HG03108 (cell line): ENCODE data around the gene CCDC120.

ENCODE experiments used
- ATAC-seq: cut with Tn5 transposase; IDR thresholded peaks from one replicate; pipeline ENCODE4 v1.9.1; 2021; ENCODE audit warnings: moderate library complexity; ENCODE audit not compliant: unreplicated experiment

CCDC120 gene, protein sequence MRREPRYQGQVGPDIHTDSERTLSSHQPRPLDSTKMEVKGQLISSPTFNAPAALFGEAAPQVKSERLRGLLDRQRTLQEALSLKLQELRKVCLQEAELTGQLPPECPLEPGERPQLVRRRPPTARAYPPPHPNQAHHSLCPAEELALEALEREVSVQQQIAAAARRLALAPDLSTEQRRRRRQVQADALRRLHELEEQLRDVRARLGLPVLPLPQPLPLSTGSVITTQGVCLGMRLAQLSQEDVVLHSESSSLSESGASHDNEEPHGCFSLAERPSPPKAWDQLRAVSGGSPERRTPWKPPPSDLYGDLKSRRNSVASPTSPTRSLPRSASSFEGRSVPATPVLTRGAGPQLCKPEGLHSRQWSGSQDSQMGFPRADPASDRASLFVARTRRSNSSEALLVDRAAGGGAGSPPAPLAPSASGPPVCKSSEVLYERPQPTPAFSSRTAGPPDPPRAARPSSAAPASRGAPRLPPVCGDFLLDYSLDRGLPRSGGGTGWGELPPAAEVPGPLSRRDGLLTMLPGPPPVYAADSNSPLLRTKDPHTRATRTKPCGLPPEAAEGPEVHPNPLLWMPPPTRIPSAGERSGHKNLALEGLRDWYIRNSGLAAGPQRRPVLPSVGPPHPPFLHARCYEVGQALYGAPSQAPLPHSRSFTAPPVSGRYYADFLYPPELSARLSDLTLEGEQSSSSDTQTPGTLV

GRCh38 chrX:49058794-49059193 is at the start of gene CCDC120:
TSS of gene CCDC120 (plus strand) at chrX:49058999. CDS start at chrX:49062042, 3,043 bp downstream.
- no peak for ATAC-seq

GRCh38 chrX:49019050-49019449 is 39.7 kb upstream of the CCDC120 start:
- no peak for ATAC-seq

DNA sequence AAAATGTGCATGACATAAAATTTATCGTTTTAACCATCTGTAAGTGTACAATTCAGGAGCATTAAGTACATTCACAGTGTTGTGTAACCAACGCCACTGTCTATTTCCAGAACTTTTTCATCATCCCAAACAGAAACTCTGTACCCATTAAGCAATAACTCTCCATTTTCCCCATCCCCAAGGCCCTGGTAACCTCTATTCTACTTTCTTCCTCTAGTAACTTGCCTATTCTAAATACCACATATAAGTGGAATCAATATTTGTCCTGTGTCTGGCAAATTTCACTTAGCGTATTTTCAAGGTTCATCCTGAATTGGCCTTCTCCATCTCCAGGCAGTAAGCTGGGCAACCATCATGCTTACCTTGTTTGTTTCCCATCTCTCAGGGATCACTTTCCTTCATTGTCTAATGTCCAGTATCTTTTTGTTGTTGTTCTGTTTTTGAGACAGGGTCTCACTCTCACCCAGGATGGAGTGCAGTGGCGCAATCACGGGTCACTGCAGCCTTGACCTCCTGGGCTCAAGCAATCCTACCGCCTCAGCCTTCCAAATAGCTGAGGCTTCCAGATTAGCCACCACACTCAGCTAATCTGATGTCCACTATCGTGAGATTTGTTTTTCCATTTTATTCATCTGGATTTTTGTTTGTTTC is 39.1 kb upstream of the CCDC120 start:
- no peak for ATAC-seq

DNA sequence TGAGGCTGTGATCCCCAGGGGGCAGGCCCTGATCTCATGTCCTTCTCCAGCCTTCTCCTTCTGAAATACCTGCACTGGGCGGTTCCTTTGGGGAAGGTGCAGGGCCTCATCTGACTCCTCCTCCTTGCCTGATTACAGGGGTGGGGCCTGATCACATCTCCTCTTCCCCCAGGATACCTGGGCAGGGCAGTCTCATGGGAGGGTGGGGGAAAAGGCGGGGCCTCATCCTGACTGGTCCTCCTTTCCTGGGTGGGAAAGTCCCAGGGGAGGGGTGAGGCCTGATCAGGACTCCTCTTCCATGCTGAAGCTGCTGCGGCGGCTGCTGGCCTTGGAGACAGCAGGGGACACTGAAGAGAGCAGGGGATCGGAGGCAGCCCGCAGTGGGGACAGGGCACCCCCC is 28.9 kb upstream of the CCDC120 start:
- no peak for ATAC-seq

- ATAC-seq: no peak
These were observed 28.5 kb upstream of the CCDC120 start for GRCh38 chrX:49030283-49030682.

GRCh38 chrX:49037883-49038475 is 20.8 kb upstream of the CCDC120 start:
- ATAC-seq: no peak

- no peak for ATAC-seq
These were observed 19.0 kb upstream of the CCDC120 start for GRCh38 chrX:49039598-49040375.

- no peak for ATAC-seq
These were observed 18.3 kb upstream of the CCDC120 start for GRCh38 chrX:49040376-49040955.

- no peak for ATAC-seq
These were observed 16.8 kb upstream of the CCDC120 start for GRCh38 chrX:49041744-49042580.

DNA sequence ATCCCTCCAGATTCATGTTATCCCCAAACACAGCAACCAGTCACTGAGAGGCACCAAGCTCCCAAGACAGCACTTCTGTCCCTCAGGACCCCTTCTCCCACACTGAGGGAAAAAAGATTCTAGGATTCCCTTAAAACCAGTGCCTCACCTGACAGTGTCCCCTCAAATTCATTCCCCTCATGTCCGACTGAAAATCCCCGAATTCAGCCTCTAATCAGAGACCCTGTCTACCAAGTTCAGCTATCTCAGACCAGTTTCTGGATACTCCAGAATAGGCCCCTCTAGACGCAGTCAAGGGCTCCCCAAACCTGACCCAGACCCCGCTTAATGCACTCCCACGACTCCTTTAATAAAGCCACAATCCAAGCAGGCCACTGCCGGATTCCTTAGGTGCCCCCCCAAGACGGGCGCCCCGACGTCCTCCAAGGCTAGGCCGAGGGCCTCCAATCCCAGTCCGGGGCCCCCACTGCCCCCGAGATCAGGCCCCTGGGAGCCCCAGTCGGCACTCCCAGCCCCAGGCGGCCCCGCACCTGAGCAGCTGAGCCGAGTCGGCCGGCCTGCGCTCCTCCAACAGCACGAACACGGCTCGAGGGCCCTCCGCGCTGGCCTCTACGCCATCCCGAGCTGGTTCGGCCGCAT is 16.1 kb upstream of the CCDC120 start:
- ATAC-seq: no peak

DNA sequence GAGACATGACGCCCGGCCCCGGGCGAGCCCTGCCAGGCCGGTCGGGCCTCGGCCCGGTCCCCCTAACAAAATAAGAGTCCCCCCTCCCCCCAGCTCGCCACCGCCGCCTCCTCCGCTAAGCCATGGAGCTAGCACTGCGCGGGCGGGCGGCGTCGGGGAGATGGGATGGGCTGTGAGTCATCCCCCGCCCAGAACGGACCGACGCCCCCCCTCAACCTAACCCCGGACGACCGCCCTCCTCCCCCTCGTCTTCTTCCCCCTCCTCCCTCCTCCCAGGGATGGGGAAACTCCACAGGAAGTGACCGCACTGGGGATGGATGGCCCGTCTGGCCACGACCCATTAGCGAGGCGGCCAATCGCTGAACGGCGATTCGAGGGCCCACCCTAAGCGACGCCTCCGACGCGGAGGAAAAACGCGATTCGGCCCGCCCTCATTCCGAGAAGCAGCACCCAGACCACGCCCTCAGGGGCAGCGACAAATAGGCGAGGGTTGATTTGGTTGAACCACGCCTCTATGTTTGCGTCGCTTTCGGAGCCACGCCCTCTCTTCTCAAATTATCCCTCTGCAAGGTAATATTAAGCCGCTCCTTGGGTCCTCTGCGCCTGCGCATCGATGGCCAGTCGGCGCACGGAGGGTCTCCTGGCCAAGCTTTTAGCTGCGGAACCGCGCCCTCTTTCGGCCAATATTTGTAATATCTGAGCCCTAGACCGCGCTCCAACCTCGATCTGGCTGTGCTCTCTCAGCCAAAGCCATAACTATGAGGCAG is 15.4 kb upstream of the CCDC120 start, which contains the start of gene TFE3:
Gene TFE3, minus strand, starts transcription at position 138 of the 767 bp plus-strand sequence. Its CDS starts 131 bp downstream, at position 7.
- peak; percentile 85 for ATAC-seq

DNA sequence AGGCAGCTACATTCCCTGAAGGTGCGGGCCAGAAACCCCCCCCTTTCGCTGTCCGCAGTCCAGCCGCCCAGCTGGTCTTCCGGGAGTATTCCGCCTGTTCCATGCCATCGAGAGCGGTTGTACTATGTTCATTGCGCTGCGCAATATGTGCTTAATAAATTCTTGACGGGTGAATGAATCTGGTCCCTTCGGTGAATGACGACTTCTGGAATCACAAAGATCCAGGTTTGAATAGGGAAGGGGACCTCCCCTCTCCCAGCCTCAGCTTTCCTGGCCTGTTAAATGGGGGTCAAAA is 14.9 kb upstream of the CCDC120 start:
- no peak for ATAC-seq

- no peak for ATAC-seq
These were observed 5.4 kb upstream of the CCDC120 start for GRCh38 chrX:49053223-49054072.

GRCh38 chrX:49054073-49054762 is 4.6 kb upstream of the CCDC120 start:
- no peak for ATAC-seq

- no peak for ATAC-seq
These were observed 402 bp downstream of the CCDC120 start for GRCh38 chrX:49059201-49059600.

GRCh38 chrX:49059681-49060085 is 884 bp downstream of the CCDC120 start:
- no peak for ATAC-seq

DNA sequence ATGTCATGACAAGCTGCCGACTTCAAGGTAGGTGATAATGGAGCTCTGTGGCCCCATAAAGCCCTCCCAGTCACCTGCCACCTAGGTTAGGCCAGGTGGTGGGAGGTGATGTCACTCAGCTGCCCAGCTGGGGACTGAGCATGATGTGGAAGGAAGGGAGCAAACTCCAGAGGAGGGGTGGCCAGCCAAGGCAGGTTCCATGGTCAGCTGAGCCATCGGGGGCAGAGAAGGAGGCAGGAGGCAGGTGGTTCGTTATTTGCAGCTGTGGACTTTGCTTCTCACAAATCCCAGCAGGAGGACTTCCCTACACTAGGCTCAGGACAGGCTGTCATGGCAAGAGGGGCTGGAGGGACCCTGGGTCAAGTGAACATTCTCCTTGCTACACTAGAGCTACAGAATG is 2.1 kb downstream of the CCDC120 start:
- no peak for ATAC-seq
